Measurements from ENCODE around the gene INPP5A. TPM values are rescaled to one million over a fixed set of nuclear protein-coding genes. Genes with fewer than 3 reads are reported as not detected.

The INPP5A gene
- total and polyA plus RNA-seq, 10 of the 15 experiments (the other 5 are each of a cell fraction or from before 2014, with no cell fraction given), result 0.52 to 15.0 (median 6.3) TPM

DNA sequence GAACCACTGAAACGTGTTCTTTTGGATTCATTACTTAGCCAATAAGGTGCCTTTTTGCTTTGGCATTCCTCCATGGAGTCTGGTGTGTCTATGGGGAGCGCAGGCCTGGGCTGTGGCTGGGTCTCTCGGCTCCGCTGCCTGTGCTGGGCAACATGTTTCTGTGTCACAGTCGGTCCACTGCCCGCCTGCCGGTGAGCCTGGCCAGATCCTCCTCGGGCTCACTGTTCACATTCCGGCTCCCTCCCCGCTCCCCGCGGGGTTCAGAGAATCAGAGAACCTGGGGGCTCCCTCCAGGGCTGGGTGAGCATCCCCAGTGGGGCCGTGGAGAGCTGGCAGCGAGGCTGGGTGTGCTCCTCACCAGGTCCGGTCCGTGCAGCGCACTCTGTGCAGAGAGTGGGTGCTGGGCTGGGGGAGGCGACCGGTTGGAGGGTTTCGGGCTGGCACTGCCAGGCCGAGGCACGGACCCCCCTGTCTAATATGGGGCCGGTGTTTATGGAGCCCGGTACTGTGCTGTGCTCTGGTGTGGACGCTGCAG, 70.4 kb downstream of the INPP5A start (continued):
- no peak for TF ChIP-seq NRF1 (conservative IDR thresholded peaks at IDR 0.05; ENCODE audit: low read depth, low read length)

DNA sequence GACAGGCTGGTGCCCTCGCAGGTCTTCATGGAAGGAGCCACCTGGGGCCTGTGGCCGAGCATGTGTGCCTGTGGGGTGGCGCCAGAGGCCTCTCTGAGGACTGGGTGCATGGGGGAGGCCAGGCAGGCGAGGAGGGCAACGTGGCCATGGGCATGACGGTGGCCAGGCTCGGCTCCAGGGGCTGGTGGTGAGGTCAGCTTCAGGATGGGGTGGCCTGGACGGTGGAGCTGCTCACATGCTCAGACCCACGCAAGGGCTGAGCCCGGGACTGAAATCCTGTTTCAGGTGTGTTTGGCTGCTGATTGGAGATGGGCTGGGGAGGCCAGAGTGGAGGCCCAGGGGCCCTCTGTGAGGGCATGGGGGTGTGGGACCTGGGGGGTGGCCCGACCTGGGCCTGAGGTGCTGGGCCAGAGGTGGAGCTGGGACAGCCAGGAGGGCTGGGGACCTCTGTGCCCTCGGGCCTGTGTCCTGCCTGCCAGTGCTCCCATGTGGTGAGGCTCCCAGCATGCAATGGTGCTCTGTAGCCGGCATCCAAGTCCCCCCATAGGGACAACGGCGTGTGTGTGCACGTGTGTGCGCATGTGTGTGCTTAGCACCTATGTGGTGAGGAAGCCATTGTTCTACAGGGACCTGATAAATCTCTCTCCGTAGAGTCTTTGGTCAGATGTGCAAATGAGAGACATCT, 71.1 kb downstream of the INPP5A start:
- TF ChIP-seq ZSCAN29 (IDR thresholded peaks at IDR 0.05) (no peak), NR2C2 (IDR thresholded peaks at IDR 0.05; ENCODE audit: borderline replicate concordance, control insufficient read depth, insufficient read length, low read depth) (no peak), RAD51 (IDR thresholded peaks at IDR 0.05) (no peak), WRNIP1 (IDR thresholded peaks at IDR 0.05; ENCODE audit: borderline replicate concordance, low read depth, low read length) (no peak), ZZZ3 (IDR thresholded peaks at IDR 0.05; ENCODE audit: control insufficient read depth, insufficient read length, low read depth) (no peak), CREM (IDR thresholded peaks at IDR 0.05; ENCODE audit: low read depth) (no peak)
- TF ChIP-seq, protein P1, sequence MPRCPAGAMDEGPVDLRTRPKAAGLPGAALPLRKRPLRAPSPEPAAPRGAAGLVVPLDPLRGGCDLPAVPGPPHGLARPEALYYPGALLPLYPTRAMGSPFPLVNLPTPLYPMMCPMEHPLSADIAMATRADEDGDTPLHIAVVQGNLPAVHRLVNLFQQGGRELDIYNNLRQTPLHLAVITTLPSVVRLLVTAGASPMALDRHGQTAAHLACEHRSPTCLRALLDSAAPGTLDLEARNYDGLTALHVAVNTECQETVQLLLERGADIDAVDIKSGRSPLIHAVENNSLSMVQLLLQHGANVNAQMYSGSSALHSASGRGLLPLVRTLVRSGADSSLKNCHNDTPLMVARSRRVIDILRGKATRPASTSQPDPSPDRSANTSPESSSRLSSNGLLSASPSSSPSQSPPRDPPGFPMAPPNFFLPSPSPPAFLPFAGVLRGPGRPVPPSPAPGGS (IDR thresholded peaks at IDR 0.05; ENCODE audit: borderline replicate concordance, insufficient read depth, low read depth, low read length, poor library complexity, severe bottlenecking), result no peak
- TF ChIP-seq, protein P2, sequence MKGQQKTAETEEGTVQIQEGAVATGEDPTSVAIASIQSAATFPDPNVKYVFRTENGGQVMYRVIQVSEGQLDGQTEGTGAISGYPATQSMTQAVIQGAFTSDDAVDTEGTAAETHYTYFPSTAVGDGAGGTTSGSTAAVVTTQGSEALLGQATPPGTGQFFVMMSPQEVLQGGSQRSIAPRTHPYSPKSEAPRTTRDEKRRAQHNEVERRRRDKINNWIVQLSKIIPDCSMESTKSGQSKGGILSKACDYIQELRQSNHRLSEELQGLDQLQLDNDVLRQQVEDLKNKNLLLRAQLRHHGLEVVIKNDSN (IDR thresholded peaks at IDR 0.05; ENCODE audit: borderline replicate concordance, extremely low read length, insufficient read depth, low read depth, low read length), result no peak
- Histone ChIP-seq H3K9me3 (replicated peaks; ENCODE audit: control insufficient read depth, insufficient read depth, low read length) (no peaks in the 10 kb centered on the region; the same call in 2 of the 3 replicates), H3K27me3 (replicated peaks in 1 of 2; ENCODE audit: control insufficient read depth in 2 of 2, insufficient read depth in 2 of 2, low read length in 1 of 2) (no peaks in the 10 kb centered on the region), H3K36me3 (ENCODE audit: control insufficient read depth in 2 of 2, insufficient read depth in 2 of 2, low read length in 1 of 2) (no peaks in the 10 kb centered on the region; a peak in 1 of 4 replicates), H3K79me2 (ENCODE audit: control insufficient read depth, insufficient read depth, low read length) (no peaks in the 10 kb centered on the region), H2AFZ (ENCODE audit: control insufficient read depth, low read depth, low read length) (no peak overlapping the region), H3K27ac (ENCODE audit: control insufficient read depth, insufficient read depth) (no peak overlapping the region), H4K20me1 (ENCODE audit: control insufficient read depth, insufficient read depth) (no peaks in the 10 kb centered on the region), H3K9ac (ENCODE audit: control insufficient read depth, insufficient read depth, low read length) (no peak overlapping the region), H3K4me1 (ENCODE audit: control insufficient read depth, insufficient read depth, low read length) (no peaks in the 10 kb centered on the region), H3K4me2 (ENCODE audit: control insufficient read depth, insufficient read depth) (no peak overlapping the region), H3K4me3 (no peak overlapping the region)
- no peak for ATAC-seq
- 83% methylated on average over 18 of the region's 18 CpGs for whole genome bisulfite sequencing (ENCODE audit: insufficient coverage, insufficient replicate concordance, low lambda C conversion rate, missing lambda C conversion rate)
- BruUV-seq (replicated peaks), result no TSS peak
- no peak for FAIRE-seq
- ChIA-PET RAD21 (ENCODE audit: unreplicated experiment) (no interaction called here), SMC1A (ENCODE audit: uncharacterized antibody, unreplicated experiment) (interaction anchor here (1.5 kb wide), 1 partner anchor 15 kb away, joined by 3 read pairs; no protein-coding TSS in a partner anchor), POLR2A (no interaction called here), CTCF (no interaction called here)
- in situ Hi-C loops (cut with MboI), result no loop called here
- intact Hi-C loops (cut with micrococcal nuclease; ENCODE audit: unreplicated experiment), result no loop called here
- no peak for DNase-seq (ENCODE audit: low read depth, low spot score)

Measured in GM12878 (cell line).